Astrocyte (in vitro differentiated cells and primary cell): Measurements from ENCODE around the gene PTPRF. TPM values are rescaled to one million over a fixed set of nuclear protein-coding genes. Genes with fewer than 3 reads are reported as not detected.

Experiments
- DNase-seq: peaks from one replicate; pipeline ENCODE4 v3.0.0-alpha.2; 2010; ENCODE audit warnings: low read depth
- FAIRE-seq: peaks from 2 replicates; lab custom pipeline; 2011; peaks lifted over from hg19 to GRCh38; lab: Jason Lieb, UNC
- H2AFZ ChIP-seq: 2 replicates; pipeline ENCODE4 v1.6.0; 2012; ENCODE audit warnings: low read depth, low read length, inconsistent platforms
- H3K27ac ChIP-seq: 2 replicates; pipeline ENCODE4 v1.5.1; 2011; ENCODE audit warnings: low read depth, low read length, inconsistent platforms
- H3K27me3 ChIP-seq: 2 replicates; pipeline ENCODE4 v1.6.0; 2011; ENCODE audit warnings: low read length, inconsistent platforms; ENCODE audit not compliant: insufficient read depth
- H3K36me3 ChIP-seq: 2 replicates; pipeline ENCODE4 v1.5.1; 2011; ENCODE audit warnings: low read length, inconsistent platforms; ENCODE audit not compliant: insufficient read depth
- H3K4me1 ChIP-seq: 2 replicates; pipeline ENCODE4 v1.5.1; 2011; ENCODE audit warnings: low read length, inconsistent platforms; ENCODE audit not compliant: insufficient read depth
- H3K4me2 ChIP-seq: 2 replicates; pipeline ENCODE4 v1.6.0; 2012; ENCODE audit warnings: low read length, inconsistent platforms
- H3K4me3 ChIP-seq: 2 replicates; pipeline ENCODE4 v1.5.1; 2011; ENCODE audit warnings: low read depth, mild to moderate bottlenecking, low read length, inconsistent platforms; ENCODE audit not compliant: insufficient read depth
- H3K79me2 ChIP-seq: 2 replicates; pipeline ENCODE4 v1.6.0; 2012; ENCODE audit warnings: mild to moderate bottlenecking, low read length, inconsistent platforms; ENCODE audit not compliant: insufficient read depth
- H3K9ac ChIP-seq: 2 replicates; pipeline ENCODE4 v1.6.0; 2012; ENCODE audit warnings: mild to moderate bottlenecking, low read length, inconsistent platforms
- H3K9me3 ChIP-seq: 2 replicates; pipeline ENCODE4 v1.5.1; 2012; ENCODE audit warnings: low read depth, mild to moderate bottlenecking, low read length, inconsistent platforms; ENCODE audit not compliant: insufficient read depth
- H4K20me1 ChIP-seq: 2 replicates; pipeline ENCODE4 v1.6.0; 2012; ENCODE audit warnings: low read length, inconsistent platforms; ENCODE audit not compliant: insufficient read depth
- H3K27ac Mint-ChIP-seq: one replicate; pipeline ENCODE4 v1.8.0; 2021; ENCODE audit warnings: mild to moderate bottlenecking, mixed read lengths; ENCODE audit not compliant: unreplicated experiment
- H3K27me3 Mint-ChIP-seq: one replicate; pipeline ENCODE4 v1.8.0; 2021; ENCODE audit warnings: low read depth, mixed read lengths; ENCODE audit not compliant: unreplicated experiment
- H3K36me3 Mint-ChIP-seq: one replicate; pipeline ENCODE4 v1.8.0; 2021; ENCODE audit warnings: low read depth, mixed read lengths; ENCODE audit not compliant: unreplicated experiment
- H3K4me1 Mint-ChIP-seq: one replicate; pipeline ENCODE4 v1.8.0; 2021; ENCODE audit warnings: low read depth, mixed read lengths; ENCODE audit not compliant: unreplicated experiment
- H3K4me3 Mint-ChIP-seq: one replicate; pipeline ENCODE4 v1.8.0; 2021; ENCODE audit warnings: mild to moderate bottlenecking, moderate library complexity, mixed read lengths; ENCODE audit not compliant: unreplicated experiment
- H3K9me3 Mint-ChIP-seq: one replicate; pipeline ENCODE4 v1.8.0; 2021; ENCODE audit warnings: mild to moderate bottlenecking, mixed read lengths; ENCODE audit not compliant: unreplicated experiment
- CTCF ChIP-seq: IDR thresholded peaks from 2 replicates; pipeline ENCODE4 v1.5.1; 2011; ENCODE audit warnings: low read depth, mild to moderate bottlenecking, inconsistent platforms, low read length, moderate library complexity; ENCODE audit not compliant: insufficient read depth
- EZH2 ChIP-seq: IDR thresholded peaks from 2 replicates; pipeline ENCODE4 v1.6.1; 2012; ENCODE audit warnings: mild to moderate bottlenecking, low read length, inconsistent platforms; ENCODE audit not compliant: insufficient read depth
- total RNA-seq: library from RNA; stranded (reverse); gene quantifications from 2 replicates; pipeline ENCODE4 v1.2.1, GENCODE V29; 2021

Gene PTPRF
- total RNA-seq, 1 donor from 2014 or later: 275 TPM

GRCh38 chr1:43619996-43620920, 89.6 kb downstream of the PTPRF start:
- Histone ChIP-seq H2AFZ (no peak overlapping the region), H3K4me2 (no peak overlapping the region), H3K79me2 (no peaks in the 10 kb centered on the region), H3K9ac (no peak overlapping the region), H4K20me1 (peaks cover 4% of the 10 kb centered on the region), H3K4me3 (no peak overlapping the region), H3K36me3 (peaks cover 12% of the 10 kb centered on the region), H3K9me3 (no peaks in the 10 kb centered on the region), H3K4me1 (no peaks in the 10 kb centered on the region), H3K27ac (no peak overlapping the region), H3K27me3 (no peaks in the 10 kb centered on the region)
- Mint-ChIP-seq H3K27me3 (no peaks in the 10 kb centered on the region), H3K36me3 (peaks cover 34% of the 10 kb centered on the region), H3K27ac (no peak overlapping the region), H3K4me1 (peaks cover 10% of the 10 kb centered on the region), H3K9me3 (no peaks in the 10 kb centered on the region), H3K4me3 (no peak overlapping the region)
- TF ChIP-seq EZH2 (no peak), CTCF (no peak)
- FAIRE-seq: no peak
- DNase-seq: no peak

- no peak for FAIRE-seq
- H3K36me3 Mint-ChIP-seq: peaks cover 34% of the 10 kb centered on the region
- H3K4me3 Mint-ChIP-seq: no peak overlapping the region
Observed at GRCh38 chr1:43620956-43621355, 90.3 kb downstream of the PTPRF start.

More at GRCh38 chr1:43620956-43621355, 90.3 kb downstream of the PTPRF start:
- H2AFZ ChIP-seq: no peak overlapping the region
- DNase-seq: no peak
- Mint-ChIP-seq H3K4me1 (peaks cover 10% of the 10 kb centered on the region), H3K9me3 (no peaks in the 10 kb centered on the region), H3K27ac (no peak overlapping the region), H3K27me3 (no peaks in the 10 kb centered on the region)
- peaks cover 10% of the 10 kb centered on the region for H3K36me3 ChIP-seq
- H3K4me3 ChIP-seq: no peak overlapping the region
- no peak overlapping the region for H3K4me2 ChIP-seq
- H3K27ac ChIP-seq: no peak overlapping the region
- H3K9ac ChIP-seq: no peak overlapping the region
- no peaks in the 10 kb centered on the region for H3K79me2 ChIP-seq
- H3K27me3 ChIP-seq: no peaks in the 10 kb centered on the region
- H3K4me1 ChIP-seq: no peaks in the 10 kb centered on the region
- H3K9me3 ChIP-seq: no peaks in the 10 kb centered on the region
- H4K20me1 ChIP-seq: peaks cover 4% of the 10 kb centered on the region
- no peak for TF ChIP-seq CTCF
- TF ChIP-seq EZH2: no peak
